ENCODE data around the gene SH2D7. TPM values are rescaled to one million over a fixed set of nuclear protein-coding genes. Genes with fewer than 3 reads are reported as not detected.

SH2D7 gene
- total RNA-seq, 4 donors from 2014 or later = not detected

DNA sequence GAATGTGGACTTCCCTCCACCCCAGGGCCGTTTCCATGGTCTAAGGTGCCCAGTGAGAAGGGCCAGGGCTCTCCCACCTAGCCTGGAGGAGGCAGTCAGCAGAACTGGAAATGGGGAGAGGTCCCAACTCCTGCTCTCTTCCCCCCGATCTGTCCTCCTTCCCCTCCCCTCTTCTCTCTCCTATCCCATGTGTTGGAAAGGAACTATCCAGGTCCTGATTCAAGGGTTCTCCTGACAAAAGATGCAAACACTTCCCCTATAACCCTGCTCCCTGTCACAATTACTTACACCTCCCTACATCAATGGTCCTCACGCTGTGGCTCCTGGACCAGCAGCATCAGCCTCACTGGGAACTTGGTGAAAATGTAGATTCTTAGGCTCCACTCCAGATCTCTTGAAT lies 32.9 kb downstream of the SH2D7 start:
- TF ChIP-seq, protein P1, sequence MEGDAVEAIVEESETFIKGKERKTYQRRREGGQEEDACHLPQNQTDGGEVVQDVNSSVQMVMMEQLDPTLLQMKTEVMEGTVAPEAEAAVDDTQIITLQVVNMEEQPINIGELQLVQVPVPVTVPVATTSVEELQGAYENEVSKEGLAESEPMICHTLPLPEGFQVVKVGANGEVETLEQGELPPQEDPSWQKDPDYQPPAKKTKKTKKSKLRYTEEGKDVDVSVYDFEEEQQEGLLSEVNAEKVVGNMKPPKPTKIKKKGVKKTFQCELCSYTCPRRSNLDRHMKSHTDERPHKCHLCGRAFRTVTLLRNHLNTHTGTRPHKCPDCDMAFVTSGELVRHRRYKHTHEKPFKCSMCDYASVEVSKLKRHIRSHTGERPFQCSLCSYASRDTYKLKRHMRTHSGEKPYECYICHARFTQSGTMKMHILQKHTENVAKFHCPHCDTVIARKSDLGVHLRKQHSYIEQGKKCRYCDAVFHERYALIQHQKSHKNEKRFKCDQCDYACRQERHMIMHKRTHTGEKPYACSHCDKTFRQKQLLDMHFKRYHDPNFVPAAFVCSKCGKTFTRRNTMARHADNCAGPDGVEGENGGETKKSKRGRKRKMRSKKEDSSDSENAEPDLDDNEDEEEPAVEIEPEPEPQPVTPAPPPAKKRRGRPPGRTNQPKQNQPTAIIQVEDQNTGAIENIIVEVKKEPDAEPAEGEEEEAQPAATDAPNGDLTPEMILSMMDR (IDR thresholded peaks at IDR 0.05) = no peak
- no peak for DNase-seq (ENCODE audit: low spot score)
- ATAC-seq (ENCODE audit: low FRiP score) = no peak

DNA sequence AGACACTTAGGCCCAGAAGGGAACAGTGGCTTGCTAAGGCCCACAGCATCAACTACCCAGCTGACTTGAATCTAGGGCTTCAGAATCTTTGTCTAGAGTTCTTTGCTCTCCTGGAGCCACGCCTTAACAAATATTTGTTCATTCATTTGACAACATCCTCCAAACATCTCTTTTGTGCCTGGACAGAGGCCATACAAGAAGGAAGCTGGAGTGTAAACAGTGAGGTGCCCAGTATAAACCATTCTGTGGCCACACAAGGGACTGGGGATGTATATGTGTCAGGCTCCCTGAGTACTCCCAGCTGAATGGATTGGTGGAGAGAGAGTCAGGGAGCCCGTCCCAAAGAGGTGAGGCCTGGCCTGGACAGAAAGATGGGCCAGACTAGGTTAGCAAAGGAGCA lies 35.5 kb downstream of the SH2D7 start:
- TF ChIP-seq, protein P1 (IDR thresholded peaks at IDR 0.05) = no peak
- ATAC-seq (ENCODE audit: low FRiP score) (no peak), DNase-seq (ENCODE audit: low spot score) (no peak)

DNA sequence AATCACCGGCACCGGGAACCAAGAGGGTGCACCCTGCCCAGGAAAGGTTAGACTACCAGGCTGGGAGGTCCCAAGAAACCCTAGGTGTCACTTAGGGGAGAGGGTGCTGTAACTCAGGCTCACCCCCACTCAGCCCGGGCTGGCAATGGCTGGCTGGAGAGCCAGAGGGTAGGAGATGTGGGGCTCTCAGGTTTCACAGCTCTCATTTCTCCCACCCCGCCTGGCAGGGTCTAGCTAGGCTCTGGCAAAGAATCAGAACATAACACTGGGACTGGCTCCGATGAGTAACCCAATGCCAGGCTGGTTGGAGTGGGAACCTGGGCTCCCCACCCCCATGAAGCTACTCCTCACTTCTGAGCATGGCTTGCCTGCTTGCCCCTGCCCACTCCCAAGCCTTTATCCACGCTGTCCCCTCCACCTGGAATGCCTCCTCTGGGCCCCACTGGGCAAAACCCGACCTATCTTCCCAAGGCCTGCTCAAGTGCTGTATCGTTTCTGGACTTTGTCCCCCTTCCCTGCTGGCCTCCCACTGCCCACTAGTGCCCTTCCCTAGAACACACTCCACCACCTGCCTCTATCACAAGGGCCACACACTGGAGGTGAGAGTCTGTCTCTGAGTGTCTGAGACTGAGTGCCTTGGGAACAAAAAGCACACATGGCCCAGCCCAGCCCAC lies 36.9 kb downstream of the SH2D7 start:
- DNase-seq (ENCODE audit: low spot score) = no peak

DNA sequence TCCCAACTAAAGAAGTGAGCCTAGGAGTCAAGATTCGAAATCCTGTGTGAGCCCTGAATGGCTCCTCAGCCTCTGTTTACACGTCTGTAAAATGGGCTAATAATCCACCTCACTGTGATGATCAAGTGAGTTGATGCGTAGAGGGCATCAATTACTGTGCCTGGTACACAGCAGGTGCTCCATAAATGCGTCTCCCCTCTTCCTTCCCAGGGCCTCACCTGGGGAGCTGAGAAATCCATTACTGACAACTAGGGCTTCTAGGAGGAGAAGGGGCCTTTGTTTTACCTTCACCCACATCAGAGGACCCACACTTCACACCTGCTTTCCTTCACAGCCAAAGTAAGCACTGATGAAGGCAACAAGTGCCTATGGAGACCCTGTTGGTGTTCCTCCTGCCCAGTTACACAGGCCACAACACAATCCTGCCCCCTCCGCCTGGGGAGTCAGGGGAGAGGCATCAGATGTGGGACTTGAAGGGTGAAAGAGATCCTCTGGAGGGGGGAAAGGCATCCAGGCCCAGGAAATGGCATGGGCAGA lies 37.5 kb downstream of the SH2D7 start:
- DNase-seq (ENCODE audit: low spot score) (no peak), ATAC-seq (ENCODE audit: low FRiP score) (no peak)
- TF ChIP-seq, protein P1 (IDR thresholded peaks at IDR 0.05) = no peak

More for the DNA sequence above, 36.9 kb downstream of the SH2D7 start:
- no peak for ATAC-seq (ENCODE audit: low FRiP score)
- TF ChIP-seq, protein P1 (IDR thresholded peaks at IDR 0.05) = no peak

DNA sequence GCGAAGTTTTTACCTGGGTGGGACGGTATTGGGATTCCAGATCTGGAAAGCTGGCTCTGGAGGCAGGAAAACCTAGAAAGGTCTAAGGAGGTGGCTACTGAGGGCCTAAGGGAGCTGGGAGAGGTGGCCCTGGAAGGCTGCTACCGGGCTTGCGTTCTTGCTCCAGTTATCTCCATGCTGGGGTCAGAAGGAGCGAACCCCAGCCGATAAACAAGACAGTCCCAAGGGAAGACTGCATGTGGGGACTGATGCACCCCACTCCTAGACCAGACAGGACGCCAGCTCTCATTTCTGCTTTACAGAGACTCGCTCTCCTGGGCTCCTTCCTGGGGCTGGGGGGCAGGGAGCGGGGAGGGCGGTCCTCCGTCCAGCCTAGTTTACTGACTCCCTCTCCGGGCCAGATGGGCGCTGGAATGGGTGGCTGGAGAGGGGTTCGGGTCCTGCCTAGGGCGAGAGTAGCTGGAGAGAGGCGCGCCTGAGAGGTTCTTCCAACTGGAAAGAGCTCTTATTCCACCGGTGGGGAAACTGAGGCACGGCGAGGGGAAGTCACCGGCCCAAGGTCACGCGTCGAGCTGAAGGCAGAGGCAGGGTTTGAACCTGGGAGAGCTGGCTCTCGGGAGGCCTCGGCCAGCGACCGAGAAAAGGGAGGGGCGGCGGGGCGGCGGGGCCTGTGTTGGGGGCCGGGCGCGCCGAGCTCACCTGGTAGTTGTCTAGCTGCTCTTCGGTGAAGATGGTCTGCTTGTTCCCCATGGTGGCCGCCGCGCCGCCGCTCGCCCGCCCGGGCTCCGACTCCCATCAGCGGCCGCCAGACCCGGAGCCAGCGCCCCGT lies 38.3 kb downstream of the SH2D7 start:
- DNase-seq (ENCODE audit: low spot score) (peak; percentile 16), ATAC-seq (ENCODE audit: low FRiP score) (no peak)
- TF ChIP-seq, protein P1 (IDR thresholded peaks at IDR 0.05) = no peak

DNA sequence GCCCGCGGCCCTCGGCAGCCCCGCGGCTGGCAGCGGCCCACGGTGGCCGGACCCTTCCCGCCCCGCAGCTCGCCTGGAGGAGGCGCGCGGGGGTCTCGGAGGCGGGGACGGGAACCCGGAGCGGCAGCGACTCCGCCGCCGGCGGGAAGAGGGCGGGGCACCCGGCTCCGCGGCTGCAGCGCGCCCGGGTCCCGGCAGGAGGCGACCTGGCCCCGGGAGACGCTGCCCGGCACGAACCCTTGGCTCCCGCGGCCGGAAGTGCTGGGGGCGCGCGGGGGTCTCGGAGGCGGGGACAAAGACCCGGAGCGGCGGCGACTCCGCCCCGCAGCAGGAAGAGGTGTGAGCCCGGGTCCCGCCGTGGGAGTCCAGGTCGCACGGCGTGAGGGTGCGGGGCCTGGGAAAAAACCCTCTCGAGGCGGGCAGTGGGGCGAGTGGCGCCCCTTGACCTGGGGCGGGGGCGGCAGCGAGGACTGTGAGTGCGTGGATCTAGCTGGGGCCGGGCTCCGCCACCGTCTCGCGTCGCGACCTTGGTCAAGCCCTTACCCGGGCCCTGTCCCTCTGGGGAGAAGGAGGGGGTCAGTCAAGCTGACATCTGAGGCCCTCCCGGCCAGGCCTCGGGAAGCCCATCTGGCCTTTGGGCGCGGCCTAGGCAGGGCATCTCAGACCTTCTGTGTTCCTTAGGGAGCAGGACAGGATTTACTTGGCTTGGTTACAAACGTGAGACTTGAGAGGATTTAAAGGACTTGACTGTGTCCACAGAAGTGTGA lies 39.1 kb downstream of the SH2D7 start, which contains the start of gene CIB2:
CIB2 (minus strand) TSS at position 151 of the 767 bp plus-strand sequence. CDS start 230 bp downstream, outside the sequence.
- TF ChIP-seq, protein P1 (IDR thresholded peaks at IDR 0.05) = peak in 2 of 3 donors; percentile 13 to 52

More for the DNA sequence above, 39.1 kb downstream of the SH2D7 start, which contains the start of gene CIB2:
- peak; percentile 92 for ATAC-seq (ENCODE audit: low FRiP score)
- peak; percentile 31 for DNase-seq (ENCODE audit: low spot score)
